GM23338 (cell line): Measurements from ENCODE around the gene PIGC. TPM values are rescaled to one million over a fixed set of nuclear protein-coding genes. Genes with fewer than 3 reads are reported as not detected.

Experiments
- ATAC-seq: fragments of 200-7000 bp; cut with Tn5 transposase; 3 replicates; pipeline ENCODE4 v1.9.1; 2020
- DNase-seq: peaks from one replicate; pipeline ENCODE4 v3.0.0-alpha.2; 2015; ENCODE audit warnings: low spot score
- H2AFZ ChIP-seq: fragments of 200-600 bp; sonication (generic); 2 replicates; pipeline ENCODE4 v1.8.0; 2016; ENCODE audit warnings: antibody characterized with exemption, mild to moderate bottlenecking, moderate library complexity
- H3F3A ChIP-seq: fragments of 200-600 bp; sonication (generic); replicated peaks from 2 replicates; pipeline ENCODE4 v1.8.0; 2017; ENCODE audit warnings: antibody characterized with exemption, mixed run types, low read depth
- H3K27ac ChIP-seq: fragments of 200-600 bp; sonication (generic); 2 replicates; pipeline ENCODE4 v1.6.1; 2016; ENCODE audit warnings: low read depth
- H3K27me3 ChIP-seq: fragments of 200-600 bp; sonication (generic); 2 replicates; pipeline ENCODE4 v1.8.0; 2016; ENCODE audit warnings: mild to moderate bottlenecking, mixed run types, moderate library complexity; ENCODE audit not compliant: insufficient read depth
- H3K36me3 ChIP-seq: fragments of 200-600 bp; sonication (generic); 2 replicates; pipeline ENCODE4 v1.8.0; 2016; ENCODE audit warnings: mild to moderate bottlenecking; ENCODE audit not compliant: insufficient read depth
- H3K4me1 ChIP-seq: fragments of 200-600 bp; sonication (generic); 2 replicates; pipeline ENCODE4 v1.8.0; 2016; ENCODE audit warnings: mild to moderate bottlenecking, moderate library complexity; ENCODE audit not compliant: insufficient read depth
- H3K4me2 ChIP-seq: fragments of 200-600 bp; sonication (generic); 2 replicates; pipeline ENCODE4 v1.7.1; 2017; ENCODE audit warnings: mixed run types
- H3K4me3 ChIP-seq: fragments of 200-600 bp; sonication (generic); 2 replicates; pipeline ENCODE4 v1.6.1; 2016; ENCODE audit warnings: mixed run types
- H3K79me2 ChIP-seq: fragments of 200-600 bp; sonication (generic); replicated peaks from 2 replicates; pipeline ENCODE4 v1.8.0; 2017; ENCODE audit warnings: mild to moderate bottlenecking; ENCODE audit not compliant: insufficient read depth
- H3K9me2 ChIP-seq: fragments of 200-600 bp; sonication (generic); 2 replicates; pipeline ENCODE4 v1.8.0; 2017; ENCODE audit not compliant: insufficient read depth
- H4K20me1 ChIP-seq: fragments of 200-600 bp; sonication (generic); replicated peaks from 2 replicates; pipeline ENCODE4 v1.8.0; 2017; ENCODE audit warnings: mild to moderate bottlenecking; ENCODE audit not compliant: insufficient read depth
- H3K27ac Mint-ChIP-seq: 2 replicates; pipeline ENCODE4 v1.8.0; 2020; ENCODE audit warnings: inconsistent platforms, mild to moderate bottlenecking, moderate library complexity, mixed read lengths
- H3K27me3 Mint-ChIP-seq: 3 replicates; pipeline ENCODE4 v1.8.0; 2022; ENCODE audit warnings: low read depth, mild to moderate bottlenecking, moderate library complexity, mixed read lengths, inconsistent platforms; ENCODE audit not compliant: insufficient read depth, poor library complexity
- H3K36me3 Mint-ChIP-seq: 3 replicates; pipeline ENCODE4 v1.8.0; 2021; ENCODE audit warnings: low read depth, mild to moderate bottlenecking, inconsistent platforms, moderate library complexity, mixed read lengths
- H3K4me1 Mint-ChIP-seq: 3 replicates; pipeline ENCODE4 v1.8.0; 2020; ENCODE audit warnings: mild to moderate bottlenecking, inconsistent platforms, mixed read lengths
- H3K4me3 Mint-ChIP-seq: 3 replicates; pipeline ENCODE4 v1.8.0; 2021; ENCODE audit warnings: moderate library complexity, mild to moderate bottlenecking, inconsistent platforms, mixed read lengths
- H3K9me3 Mint-ChIP-seq: 3 replicates; pipeline ENCODE4 v1.8.0; 2020; ENCODE audit warnings: moderate library complexity, mild to moderate bottlenecking, inconsistent platforms, mixed read lengths
- CREB1 ChIP-seq: fragments of 250-450 bp; sonication (Bioruptor Pico); IDR thresholded peaks from 2 replicates; pipeline ENCODE4 v1.5.0; 2020; ENCODE audit warnings: low read depth, mild to moderate bottlenecking, moderate library complexity
- EZH2 ChIP-seq: fragments of 200-600 bp; sonication (generic); IDR thresholded peaks from one replicate; pipeline ENCODE4 v1.8.0; 2017; ENCODE audit warnings: antibody characterized with exemption, mild to moderate bottlenecking, low read depth; ENCODE audit not compliant: unreplicated experiment
- EZH2phosphoT487 ChIP-seq: fragments of 200-600 bp; sonication (generic); IDR thresholded peaks from one replicate; pipeline ENCODE4 v1.8.1; 2018; ENCODE audit warnings: antibody characterized with exemption; ENCODE audit not compliant: unreplicated experiment
- JUNB ChIP-seq: IDR thresholded peaks from one replicate; pipeline ENCODE4 v1.6.1; 2016; ENCODE audit warnings: antibody characterized with exemption; ENCODE audit not compliant: unreplicated experiment
- NANOG ChIP-seq: IDR thresholded peaks from 2 replicates; pipeline ENCODE4 v1.6.1; 2016; ENCODE audit warnings: antibody characterized with exemption, borderline replicate concordance
- POLR2AphosphoS5 ChIP-seq: IDR thresholded peaks from 2 replicates; pipeline ENCODE4 v1.6.1; 2016; ENCODE audit warnings: antibody characterized with exemption, low read depth
- STAT1 ChIP-seq: IDR thresholded peaks from one replicate; pipeline ENCODE4 v1.6.1; 2016; ENCODE audit warnings: antibody characterized with exemption; ENCODE audit not compliant: unreplicated experiment
- ZNF114 ChIP-seq: fragments of 250-450 bp; sonication (Bioruptor Pico); IDR thresholded peaks from 2 replicates; pipeline ENCODE4 v1.5.0; 2020; ENCODE audit warnings: mild to moderate bottlenecking, moderate library complexity
- ZNF331 ChIP-seq: fragments of 250-450 bp; sonication (Bioruptor Pico); IDR thresholded peaks from 2 replicates; pipeline ENCODE4 v1.5.0; 2020; ENCODE audit warnings: low read depth, mild to moderate bottlenecking, moderate library complexity
- polyA plus RNA-seq: library from polyadenylated mRNA; unstranded; fragments of >200 nt; fragmentation: Nextera tagmentation; extraction: Ambion mirVana; gene quantifications from 2 replicates; pipeline ENCODE4 v1.2.1, GENCODE V29; 2016
- total RNA-seq: library from RNA; depleted of rRNA; stranded (reverse); fragments of >200 nt; shearing (Covaris generic); gene quantifications from 2 replicates; pipeline ENCODE4 v1.2.3, GENCODE V29; 2014
- TF ChIP-seq, protein P1 (sequence below): IDR thresholded peaks from one replicate; pipeline ENCODE4 v1.6.1; 2018; ENCODE audit warnings: antibody characterized with exemption; ENCODE audit not compliant: unreplicated experiment
- TF ChIP-seq, protein P2 (sequence below): IDR thresholded peaks from 2 replicates; pipeline ENCODE4 v1.6.1; 2016; ENCODE audit warnings: antibody characterized with exemption
- TF ChIP-seq, protein P3 (sequence below), 2 experiments: fragments of 200-600 bp in 1 of 2; sonication (generic) in 1 of 2; conservative IDR thresholded peaks; 2 replicates each; pipeline versions ENCODE4 v1.5.1 to v1.6.1; 2016 to 2017; ENCODE audit warnings: antibody characterized with exemption in 2 of 2, low read depth in 2 of 2, mild to moderate bottlenecking in 2 of 2, moderate library complexity in 1 of 2
- TF ChIP-seq, protein P4 (sequence below): fragments of 250-450 bp; sonication (Bioruptor Pico); IDR thresholded peaks from 2 replicates; pipeline ENCODE4 v1.5.0; 2020; ENCODE audit warnings: mild to moderate bottlenecking, moderate library complexity

Gene PIGC
- total and polyA plus RNA-seq, 2 experiments from 2014 or later, result 22.5 to 28.1 TPM

DNA sequence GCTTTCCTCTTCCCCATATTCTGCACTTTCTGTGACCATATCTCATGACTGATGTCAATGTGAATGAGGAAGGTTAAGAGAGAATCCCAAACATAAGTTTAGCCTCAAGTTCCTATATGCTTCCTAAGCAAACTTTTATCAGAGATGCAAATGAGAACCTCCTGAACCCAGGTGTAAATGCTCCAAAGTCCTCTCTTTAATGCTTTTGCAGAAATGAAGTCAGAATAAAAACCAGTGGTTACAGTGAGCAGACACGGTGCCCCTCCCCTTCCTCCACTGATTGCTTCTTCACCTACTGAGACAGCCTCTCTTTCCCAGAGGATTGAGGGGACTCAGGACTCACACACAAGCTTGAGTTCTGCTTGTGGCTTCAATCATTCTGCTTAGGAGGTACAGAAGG lies 11.6 kb upstream of the PIGC start:
- no peak for TF ChIP-seq EZH2phosphoT487
- TF ChIP-seq POLR2AphosphoS5, result no peak
- no peak for TF ChIP-seq JUNB
- TF ChIP-seq ZNF114 (CRISPR knock-in tag), result no peak
- no peak for TF ChIP-seq CREB1 (CRISPR knock-in tag)
- TF ChIP-seq ZNF331, result no peak
- TF ChIP-seq, protein P1, sequence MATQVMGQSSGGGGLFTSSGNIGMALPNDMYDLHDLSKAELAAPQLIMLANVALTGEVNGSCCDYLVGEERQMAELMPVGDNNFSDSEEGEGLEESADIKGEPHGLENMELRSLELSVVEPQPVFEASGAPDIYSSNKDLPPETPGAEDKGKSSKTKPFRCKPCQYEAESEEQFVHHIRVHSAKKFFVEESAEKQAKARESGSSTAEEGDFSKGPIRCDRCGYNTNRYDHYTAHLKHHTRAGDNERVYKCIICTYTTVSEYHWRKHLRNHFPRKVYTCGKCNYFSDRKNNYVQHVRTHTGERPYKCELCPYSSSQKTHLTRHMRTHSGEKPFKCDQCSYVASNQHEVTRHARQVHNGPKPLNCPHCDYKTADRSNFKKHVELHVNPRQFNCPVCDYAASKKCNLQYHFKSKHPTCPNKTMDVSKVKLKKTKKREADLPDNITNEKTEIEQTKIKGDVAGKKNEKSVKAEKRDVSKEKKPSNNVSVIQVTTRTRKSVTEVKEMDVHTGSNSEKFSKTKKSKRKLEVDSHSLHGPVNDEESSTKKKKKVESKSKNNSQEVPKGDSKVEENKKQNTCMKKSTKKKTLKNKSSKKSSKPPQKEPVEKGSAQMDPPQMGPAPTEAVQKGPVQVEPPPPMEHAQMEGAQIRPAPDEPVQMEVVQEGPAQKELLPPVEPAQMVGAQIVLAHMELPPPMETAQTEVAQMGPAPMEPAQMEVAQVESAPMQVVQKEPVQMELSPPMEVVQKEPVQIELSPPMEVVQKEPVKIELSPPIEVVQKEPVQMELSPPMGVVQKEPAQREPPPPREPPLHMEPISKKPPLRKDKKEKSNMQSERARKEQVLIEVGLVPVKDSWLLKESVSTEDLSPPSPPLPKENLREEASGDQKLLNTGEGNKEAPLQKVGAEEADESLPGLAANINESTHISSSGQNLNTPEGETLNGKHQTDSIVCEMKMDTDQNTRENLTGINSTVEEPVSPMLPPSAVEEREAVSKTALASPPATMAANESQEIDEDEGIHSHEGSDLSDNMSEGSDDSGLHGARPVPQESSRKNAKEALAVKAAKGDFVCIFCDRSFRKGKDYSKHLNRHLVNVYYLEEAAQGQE, result no peak
- TF ChIP-seq, protein P2, sequence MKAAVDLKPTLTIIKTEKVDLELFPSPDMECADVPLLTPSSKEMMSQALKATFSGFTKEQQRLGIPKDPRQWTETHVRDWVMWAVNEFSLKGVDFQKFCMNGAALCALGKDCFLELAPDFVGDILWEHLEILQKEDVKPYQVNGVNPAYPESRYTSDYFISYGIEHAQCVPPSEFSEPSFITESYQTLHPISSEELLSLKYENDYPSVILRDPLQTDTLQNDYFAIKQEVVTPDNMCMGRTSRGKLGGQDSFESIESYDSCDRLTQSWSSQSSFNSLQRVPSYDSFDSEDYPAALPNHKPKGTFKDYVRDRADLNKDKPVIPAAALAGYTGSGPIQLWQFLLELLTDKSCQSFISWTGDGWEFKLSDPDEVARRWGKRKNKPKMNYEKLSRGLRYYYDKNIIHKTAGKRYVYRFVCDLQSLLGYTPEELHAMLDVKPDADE, result no peak
- TF ChIP-seq NANOG, result no peak
- TF ChIP-seq, protein P3, sequence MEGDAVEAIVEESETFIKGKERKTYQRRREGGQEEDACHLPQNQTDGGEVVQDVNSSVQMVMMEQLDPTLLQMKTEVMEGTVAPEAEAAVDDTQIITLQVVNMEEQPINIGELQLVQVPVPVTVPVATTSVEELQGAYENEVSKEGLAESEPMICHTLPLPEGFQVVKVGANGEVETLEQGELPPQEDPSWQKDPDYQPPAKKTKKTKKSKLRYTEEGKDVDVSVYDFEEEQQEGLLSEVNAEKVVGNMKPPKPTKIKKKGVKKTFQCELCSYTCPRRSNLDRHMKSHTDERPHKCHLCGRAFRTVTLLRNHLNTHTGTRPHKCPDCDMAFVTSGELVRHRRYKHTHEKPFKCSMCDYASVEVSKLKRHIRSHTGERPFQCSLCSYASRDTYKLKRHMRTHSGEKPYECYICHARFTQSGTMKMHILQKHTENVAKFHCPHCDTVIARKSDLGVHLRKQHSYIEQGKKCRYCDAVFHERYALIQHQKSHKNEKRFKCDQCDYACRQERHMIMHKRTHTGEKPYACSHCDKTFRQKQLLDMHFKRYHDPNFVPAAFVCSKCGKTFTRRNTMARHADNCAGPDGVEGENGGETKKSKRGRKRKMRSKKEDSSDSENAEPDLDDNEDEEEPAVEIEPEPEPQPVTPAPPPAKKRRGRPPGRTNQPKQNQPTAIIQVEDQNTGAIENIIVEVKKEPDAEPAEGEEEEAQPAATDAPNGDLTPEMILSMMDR (conservative IDR thresholded peaks at IDR 0.05; ENCODE audit: low read depth in 2 of 2), result no peak
- no peak for TF ChIP-seq STAT1
- TF ChIP-seq EZH2, result no peak
- TF ChIP-seq, protein P4, sequence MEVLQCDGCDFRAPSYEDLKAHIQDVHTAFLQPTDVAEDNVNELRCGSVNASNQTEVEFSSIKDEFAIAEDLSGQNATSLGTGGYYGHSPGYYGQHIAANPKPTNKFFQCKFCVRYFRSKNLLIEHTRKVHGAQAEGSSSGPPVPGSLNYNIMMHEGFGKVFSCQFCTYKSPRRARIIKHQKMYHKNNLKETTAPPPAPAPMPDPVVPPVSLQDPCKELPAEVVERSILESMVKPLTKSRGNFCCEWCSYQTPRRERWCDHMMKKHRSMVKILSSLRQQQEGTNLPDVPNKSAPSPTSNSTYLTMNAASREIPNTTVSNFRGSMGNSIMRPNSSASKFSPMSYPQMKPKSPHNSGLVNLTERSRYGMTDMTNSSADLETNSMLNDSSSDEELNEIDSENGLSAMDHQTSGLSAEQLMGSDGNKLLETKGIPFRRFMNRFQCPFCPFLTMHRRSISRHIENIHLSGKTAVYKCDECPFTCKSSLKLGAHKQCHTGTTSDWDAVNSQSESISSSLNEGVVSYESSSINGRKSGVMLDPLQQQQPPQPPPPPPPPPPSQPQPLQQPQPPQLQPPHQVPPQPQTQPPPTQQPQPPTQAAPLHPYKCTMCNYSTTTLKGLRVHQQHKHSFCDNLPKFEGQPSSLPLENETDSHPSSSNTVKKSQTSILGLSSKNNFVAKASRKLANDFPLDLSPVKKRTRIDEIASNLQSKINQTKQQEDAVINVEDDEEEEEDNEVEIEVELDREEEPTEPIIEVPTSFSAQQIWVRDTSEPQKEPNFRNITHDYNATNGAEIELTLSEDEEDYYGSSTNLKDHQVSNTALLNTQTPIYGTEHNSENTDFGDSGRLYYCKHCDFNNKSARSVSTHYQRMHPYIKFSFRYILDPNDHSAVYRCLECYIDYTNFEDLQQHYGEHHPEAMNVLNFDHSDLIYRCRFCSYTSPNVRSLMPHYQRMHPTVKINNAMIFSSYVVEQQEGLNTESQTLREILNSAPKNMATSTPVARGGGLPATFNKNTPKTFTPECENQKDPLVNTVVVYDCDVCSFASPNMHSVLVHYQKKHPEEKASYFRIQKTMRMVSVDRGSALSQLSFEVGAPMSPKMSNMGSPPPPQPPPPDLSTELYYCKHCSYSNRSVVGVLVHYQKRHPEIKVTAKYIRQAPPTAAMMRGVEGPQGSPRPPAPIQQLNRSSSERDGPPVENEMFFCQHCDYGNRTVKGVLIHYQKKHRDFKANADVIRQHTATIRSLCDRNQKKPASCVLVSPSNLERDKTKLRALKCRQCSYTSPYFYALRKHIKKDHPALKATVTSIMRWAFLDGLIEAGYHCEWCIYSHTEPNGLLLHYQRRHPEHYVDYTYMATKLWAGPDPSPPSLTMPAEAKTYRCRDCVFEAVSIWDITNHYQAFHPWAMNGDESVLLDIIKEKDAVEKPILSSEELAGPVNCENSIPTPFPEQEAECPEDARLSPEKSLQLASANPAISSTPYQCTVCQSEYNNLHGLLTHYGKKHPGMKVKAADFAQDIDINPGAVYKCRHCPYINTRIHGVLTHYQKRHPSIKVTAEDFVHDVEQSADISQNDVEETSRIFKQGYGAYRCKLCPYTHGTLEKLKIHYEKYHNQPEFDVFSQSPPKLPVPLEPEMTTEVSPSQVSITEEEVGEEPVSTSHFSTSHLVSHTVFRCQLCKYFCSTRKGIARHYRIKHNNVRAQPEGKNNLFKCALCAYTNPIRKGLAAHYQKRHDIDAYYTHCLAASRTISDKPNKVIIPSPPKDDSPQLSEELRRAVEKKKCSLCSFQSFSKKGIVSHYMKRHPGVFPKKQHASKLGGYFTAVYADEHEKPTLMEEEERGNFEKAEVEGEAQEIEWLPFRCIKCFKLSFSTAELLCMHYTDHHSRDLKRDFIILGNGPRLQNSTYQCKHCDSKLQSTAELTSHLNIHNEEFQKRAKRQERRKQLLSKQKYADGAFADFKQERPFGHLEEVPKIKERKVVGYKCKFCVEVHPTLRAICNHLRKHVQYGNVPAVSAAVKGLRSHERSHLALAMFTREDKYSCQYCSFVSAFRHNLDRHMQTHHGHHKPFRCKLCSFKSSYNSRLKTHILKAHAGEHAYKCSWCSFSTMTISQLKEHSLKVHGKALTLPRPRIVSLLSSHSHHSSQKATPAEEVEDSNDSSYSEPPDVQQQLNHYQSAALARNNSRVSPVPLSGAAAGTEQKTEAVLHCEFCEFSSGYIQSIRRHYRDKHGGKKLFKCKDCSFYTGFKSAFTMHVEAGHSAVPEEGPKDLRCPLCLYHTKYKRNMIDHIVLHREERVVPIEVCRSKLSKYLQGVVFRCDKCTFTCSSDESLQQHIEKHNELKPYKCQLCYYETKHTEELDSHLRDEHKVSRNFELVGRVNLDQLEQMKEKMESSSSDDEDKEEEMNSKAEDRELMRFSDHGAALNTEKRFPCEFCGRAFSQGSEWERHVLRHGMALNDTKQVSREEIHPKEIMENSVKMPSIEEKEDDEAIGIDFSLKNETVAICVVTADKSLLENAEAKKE (CRISPR knock-in tag), result no peak
- H3K4me1 ChIP-seq, result no peaks in the 10 kb centered on the region
- no peak overlapping the region for H3K27ac Mint-ChIP-seq
- H3F3A ChIP-seq, result no peaks in the 10 kb centered on the region
- no peaks in the 10 kb centered on the region for H3K36me3 Mint-ChIP-seq
- no peak overlapping the region for H3K4me3 ChIP-seq
- no peaks in the 10 kb centered on the region for H3K79me2 ChIP-seq
- H3K4me3 Mint-ChIP-seq, result no peak overlapping the region
- H3K27ac ChIP-seq, result no peak overlapping the region
- H3K36me3 ChIP-seq, result no peaks in the 10 kb centered on the region
- H3K27me3 Mint-ChIP-seq, result peaks cover 2% of the 10 kb centered on the region
- no peak overlapping the region for H2AFZ ChIP-seq
- H3K4me2 ChIP-seq, result no peak overlapping the region
- H3K9me3 Mint-ChIP-seq, result no peaks in the 10 kb centered on the region
- H4K20me1 ChIP-seq, result no peaks in the 10 kb centered on the region
- H3K4me1 Mint-ChIP-seq, result no peaks in the 10 kb centered on the region; the same call in 2 of the 3 replicates
- H3K9me2 ChIP-seq, result peaks cover 11% of the 10 kb centered on the region; the same call in 1 of the 2 replicates
- DNase-seq (no peak), ATAC-seq (no peak)
- no peaks in the 10 kb centered on the region for H3K27me3 ChIP-seq
